ENCODE results near the gene LCN2. TPM values are rescaled to one million over a fixed set of nuclear protein-coding genes. Genes with fewer than 3 reads are reported as not detected.
"Not testable (repeated sequence)": the region's sequence is repeated elsewhere in the genome, so short reads cannot be mapped to it uniquely, and the experiment has no call there.

The LCN2 gene
- polyA plus RNA-seq, 10 donors: 0.16 to 1.3 (median 0.68) TPM

DNA sequence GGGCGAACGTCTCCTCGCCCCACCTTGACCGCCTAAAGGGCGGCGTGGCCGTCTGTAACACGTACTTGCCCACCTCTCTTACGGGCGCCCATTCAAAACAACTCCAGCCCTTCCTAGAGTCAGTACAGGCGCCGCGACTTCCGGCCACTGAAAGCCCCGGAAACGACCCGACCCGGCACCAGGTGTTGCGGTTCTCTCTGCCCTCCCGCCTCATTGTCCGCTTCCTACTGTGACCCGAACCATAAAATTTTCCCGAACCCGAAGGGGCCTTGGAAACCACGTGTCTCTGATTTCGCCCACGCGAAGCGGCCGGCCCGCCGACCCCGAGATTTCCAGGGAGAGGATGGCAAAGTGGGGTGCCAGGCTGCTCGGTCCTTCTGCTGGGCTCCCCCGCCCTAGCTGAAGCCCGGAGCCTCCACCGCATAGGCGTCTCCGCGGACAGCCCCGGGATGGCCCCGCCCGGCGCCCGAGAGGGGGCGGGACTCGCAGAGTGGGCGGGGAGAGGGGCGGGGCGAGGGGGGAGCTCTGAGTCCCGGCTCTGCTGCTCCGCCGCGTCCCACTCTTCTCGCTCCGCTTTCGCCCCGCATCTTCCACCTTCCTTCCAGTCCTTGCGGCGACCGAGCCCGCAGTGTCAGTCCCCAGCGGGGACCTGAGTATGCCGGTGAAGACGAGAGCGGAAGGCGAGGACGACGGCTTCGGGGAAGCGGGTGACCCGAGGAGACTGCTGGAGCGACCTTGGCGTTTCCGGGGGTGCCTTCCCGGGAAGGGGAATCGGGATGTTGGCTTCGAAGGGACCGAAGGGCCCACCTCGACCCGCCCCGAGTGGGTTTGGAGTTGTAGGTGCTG, 21.0 kb upstream of the LCN2 start:
- peak; percentile 94 to 98 (median 95) for DNase-seq

DNA sequence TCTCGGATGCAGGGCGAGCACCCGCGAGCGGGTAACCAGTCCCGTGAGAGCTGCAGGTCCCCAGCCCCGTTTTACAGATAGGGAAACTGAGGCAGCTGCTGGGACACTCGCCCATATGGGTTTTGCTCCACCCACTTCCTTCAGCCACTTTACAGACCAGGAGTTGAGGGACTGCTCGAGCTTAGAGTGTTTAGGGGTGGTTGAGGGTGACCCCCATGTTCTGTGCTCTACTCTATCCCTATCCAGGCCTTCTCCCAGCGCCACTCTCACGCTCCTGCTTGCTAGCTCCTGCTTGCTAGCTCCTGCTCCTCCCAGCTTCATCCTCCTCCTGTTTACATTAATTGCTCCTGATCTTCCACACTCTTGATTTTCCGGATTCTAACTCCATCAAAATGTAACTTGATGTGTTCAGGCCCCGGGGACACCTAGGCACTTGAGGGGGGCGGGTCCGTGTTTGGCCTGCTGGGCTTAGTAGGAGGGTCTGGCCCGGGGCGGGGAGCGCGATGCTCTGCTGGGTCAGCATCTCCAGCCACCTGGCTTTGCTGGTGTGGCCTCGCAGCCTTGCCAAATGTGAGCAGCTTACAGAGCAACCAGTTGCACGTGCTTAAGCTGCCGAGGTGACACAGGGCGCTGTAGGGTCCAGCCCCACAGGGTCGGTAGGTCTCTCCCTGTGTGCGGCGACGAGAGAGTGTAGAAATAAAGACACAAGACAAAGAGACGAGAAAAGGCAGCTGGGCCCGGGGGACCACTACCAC, 20.2 kb upstream of the LCN2 start:
- peak in 1 of 3 donors; percentile 39 for DNase-seq

DNA sequence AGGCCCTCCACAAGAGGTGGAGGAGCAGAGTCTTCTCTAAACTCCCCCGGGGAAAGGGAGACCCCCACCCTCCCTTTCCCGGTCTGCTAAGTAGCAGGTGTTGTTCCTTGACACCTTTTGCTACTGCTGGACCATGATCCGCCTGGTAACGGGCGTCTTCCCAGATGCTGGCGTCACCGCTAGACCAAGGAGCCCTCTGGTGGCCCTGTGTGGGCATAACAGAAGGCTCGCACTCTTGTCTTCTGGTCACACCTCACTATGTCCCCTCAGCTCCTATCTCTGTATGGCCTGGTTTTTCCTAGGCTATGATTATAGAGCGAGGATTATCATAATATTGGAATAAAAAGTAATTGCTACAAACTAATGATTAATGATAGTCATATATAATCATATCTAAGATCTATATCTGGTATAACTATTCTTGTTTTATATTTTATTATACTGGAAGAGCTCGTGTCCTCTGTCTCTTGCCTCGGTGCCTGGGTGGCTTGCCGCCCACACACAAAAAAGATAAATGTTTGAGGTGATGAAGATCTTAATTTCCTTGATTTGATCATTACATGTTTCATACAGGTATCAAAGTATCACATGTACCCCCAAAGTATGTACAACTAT, 19.2 kb upstream of the LCN2 start:
- not testable (repeated sequence) for DNase-seq

DNA sequence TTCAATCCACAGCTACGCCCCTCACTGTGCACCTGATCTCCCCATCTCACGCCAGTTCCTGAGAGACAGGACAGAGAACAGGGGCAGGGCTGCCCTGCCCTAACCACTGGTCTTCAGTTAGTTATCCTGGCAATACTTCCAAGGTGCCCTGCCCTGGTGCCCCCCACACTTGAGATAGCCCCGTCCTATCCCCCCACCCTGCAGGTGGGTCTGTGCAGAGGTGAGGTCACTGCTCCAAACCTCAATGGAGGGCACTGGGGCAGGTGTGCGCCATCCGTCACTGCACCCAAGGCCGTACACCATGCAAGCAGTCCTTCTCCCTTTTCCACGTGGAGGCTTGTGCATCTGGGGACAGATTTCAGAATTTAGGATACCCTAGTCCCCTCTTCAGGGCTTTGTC, 18.6 kb upstream of the LCN2 start:
- DNase-seq: not testable (repeated sequence)

DNA sequence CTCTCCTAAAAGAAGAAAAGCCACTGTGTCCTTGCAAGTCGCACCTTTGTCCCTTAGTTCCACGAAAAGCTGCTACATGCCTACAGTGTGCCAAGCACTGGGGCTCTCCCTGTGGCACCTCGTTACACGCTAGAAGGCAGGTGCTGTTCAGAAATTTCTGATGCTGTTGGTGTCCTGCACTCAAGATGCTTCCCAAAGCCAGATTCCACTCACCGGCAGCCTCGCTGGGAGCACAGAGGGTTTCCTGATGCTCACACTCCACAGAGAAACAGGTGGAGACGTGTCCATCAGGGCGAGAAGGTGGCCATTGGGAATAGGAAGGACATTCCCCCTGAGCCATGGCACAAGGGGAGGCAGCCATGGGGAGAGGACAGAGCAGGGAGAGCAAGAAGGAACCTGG, 17.9 kb upstream of the LCN2 start:
- not testable (repeated sequence) for DNase-seq

DNA sequence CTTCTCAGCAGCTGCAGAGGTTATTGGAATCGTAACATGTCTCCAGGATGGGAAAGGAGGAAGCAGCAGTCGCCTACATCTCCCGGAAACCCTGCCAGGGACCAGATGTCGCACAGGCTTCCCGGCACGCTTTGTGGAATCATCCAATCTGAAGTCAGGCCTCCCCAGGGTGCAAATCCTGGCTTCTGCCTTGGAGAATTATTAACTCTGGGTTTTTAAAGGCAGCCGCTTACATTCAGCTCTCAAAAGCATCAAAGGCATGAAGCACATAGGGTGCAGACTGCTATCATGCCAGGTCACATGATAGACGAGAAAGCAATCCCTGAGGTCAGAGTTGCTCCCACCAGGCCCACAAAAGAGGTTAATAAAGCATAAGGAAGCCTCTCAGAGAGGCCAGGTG, 17.1 kb upstream of the LCN2 start:
- DNase-seq: peak in 2 of 3 donors; percentile 65 to 82

DNA sequence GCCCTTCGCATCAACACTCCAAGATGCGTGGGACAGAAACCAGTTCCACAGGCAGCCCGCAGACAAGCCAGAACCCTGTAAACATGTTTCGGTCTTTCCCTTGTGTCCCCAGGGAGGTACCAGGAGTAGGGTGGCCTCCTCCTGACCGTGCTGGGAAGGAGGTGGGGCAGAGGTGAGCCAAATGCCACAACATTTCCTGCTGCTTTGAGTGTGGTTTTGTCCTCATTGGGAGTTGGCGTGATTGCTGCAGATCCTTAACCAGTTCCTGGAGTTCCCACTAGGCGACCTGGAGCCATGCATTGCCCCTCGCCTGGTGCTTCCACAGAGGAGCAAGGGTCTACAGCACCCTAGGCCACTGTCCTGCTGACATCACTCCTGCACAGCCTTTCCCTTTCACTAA, 13.7 kb upstream of the LCN2 start:
- DNase-seq: not testable (repeated sequence)

DNA sequence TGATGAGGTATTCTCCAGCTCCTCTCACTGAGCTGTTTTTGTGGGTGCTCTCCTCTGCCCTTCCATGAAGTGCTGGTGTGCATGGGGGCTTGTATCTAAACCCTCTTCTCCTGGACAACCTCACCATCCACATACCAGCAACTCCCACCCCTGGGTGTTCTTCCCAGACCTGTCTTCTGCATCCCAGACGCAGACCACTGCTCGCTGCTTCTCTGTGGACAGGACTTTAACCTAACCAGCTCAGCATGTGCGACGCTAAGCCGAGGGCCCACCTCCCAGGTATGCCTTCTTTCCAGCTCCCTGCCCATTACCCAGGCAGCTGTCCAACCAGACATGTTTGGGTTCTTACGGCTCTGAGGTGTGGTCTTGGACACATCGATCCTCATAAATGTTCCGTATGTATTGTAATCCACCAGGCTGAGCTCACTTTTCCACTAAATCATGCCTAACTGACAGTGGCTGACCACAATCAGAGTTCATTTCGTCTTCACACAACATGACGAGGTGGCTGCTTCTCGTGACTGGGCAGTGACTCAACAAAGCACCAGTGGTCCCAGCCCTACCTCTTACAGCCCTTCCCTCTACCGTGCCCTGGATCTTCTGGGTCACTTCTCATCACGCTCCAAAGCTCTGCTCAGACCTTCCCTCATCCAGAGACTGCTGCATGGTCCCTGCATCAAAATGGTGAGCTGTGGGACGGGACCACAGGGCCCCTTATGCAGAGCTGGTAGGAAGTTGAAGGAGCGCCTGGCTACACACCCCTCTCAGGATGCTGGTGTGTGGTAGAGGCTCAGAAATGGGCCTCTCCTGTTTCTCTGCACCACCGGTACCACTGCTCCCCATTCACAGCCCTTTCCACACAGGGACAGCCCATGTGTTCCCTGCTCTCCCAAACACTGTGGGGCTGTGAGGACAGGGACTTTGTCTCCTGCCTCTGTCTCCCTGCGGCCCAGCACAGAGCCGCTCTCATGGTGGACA, 12.1 kb upstream of the LCN2 start:
- DNase-seq: peak in 1 of 3 donors; percentile 37

DNA sequence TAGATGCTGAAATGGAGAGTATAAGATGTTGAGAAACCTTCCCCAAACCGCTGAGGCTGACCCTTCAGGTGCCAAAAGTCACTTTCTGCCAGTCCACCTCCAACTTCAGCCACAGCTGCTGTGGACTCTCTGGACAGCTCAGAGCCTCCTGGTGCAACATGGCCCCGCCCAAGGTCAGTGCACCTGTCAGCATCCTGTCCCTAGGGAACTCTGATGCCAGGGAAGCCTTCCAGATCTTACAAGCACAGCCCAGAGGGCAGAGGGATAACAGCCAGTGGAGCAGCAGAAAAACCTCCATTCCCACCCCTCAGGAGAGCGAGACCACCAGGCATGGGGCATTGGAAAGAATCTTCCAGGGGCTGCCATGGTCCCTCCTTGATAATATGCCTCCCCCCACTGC, 11.3 kb upstream of the LCN2 start:
- no peak for DNase-seq

DNA sequence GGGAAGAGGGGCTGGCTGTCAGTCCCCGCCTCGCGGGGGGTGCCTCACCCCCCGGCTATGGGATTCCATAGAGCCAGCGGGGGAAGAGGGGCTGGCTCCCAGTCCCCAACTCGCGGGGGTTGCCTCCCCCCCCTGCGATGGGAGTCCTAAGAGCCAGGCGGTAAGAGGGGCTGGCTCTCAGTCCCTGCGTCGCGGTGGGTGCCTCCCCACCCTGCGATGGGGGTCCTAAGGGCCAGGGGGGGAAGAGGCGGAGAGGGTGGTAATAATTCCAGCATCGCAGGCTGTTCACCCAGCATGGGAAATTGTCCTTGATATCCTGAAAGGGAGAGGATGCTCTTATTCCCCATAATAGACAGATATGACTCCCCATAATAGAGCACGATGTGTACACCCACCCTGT, 9.6 kb upstream of the LCN2 start:
- DNase-seq: no peak

DNA sequence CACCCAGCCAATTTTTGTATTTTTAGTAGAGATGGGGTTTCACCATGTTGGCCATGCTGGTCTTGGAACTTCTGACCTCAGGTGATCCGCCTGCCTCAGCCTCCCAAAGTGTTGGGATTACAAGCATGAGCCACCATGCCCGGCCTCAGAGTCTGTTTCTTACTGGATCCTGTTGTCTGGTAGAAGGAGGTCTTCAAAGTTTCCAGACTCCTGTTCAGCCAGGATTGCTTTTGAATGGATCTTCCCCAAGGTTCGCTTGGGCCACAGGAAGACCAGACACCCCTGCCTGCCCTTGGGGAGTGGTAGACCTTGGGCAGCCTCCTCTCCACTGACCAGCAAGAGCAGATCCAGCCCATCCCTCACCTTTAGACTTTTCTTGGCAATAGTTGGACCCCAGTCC, 7.6 kb upstream of the LCN2 start:
- DNase-seq: no peak

DNA sequence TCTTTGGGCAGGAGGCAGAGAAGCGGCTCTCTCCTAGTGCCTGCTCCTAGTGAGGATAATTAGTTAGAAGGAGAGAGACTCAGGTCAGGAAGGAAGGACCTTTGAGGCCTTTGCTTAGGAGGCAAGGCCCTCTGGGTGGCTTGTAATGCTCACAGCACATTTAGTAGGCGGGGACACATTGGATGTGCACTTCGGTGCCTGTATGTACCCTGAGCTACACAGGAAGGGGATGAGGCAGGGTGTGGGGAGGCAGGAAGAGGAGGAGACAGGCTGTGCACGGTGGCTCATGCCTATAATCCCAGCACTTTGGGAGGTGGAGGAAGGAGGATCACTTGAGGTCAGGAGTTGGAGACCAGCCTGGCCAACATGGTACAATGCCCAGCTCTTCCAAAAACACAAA, 7.2 kb upstream of the LCN2 start:
- no peak for DNase-seq

DNA sequence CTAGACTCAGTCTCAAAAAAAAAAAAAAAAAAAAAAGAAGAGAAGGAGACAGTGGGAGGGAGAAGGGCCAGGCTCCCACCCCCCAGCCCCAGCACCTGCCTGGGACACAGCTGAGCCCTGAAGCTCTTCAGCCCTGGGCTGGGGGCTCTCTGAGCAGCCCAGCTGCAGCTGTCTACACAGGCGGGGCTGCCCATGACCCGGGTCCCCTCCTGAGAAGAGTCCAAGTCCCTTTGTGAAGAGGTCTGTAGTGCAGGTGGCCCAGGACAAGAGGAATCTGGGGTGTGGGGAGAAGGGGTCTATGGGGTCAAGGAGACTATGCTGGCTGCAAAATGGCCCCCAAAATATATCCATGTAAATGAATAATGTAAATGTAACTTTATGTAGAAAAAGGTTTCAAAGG, 6.7 kb upstream of the LCN2 start:
- DNase-seq: no peak

DNA sequence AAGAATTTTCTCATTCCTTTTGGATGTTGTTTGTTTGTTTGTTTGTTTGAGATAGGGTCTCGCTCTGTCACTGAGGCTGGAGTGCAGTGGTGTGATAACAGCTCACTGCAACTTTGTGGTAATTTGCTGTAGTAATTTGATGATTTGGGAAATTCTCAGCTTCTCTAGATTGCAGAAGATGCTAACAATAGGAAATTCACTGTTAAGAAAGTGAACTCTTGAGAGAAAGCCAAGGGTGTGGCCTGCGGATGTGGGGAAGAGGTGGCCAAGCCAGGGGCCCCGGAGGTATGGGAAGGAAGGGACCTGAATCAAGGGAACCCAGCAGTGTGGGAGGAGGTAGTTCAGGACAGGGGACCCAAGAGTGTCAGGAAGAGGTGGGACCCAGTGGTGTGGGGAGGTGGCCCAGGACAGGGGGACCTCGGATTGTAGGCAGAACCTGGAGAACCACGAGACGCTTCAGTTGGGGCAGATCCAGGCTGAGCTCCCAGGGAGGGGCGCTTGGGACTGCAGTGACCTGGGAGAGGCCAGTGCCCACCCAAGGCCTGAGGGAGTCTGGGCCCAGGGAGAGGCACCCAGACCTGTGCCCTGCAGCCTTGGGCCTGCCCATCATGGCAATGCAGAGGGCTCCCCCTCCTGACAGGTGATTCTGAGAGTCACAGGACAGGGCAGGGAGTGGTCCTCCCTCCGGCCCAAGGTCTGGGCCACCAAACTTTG, 5.6 kb upstream of the LCN2 start:
- DNase-seq: peak in 1 of 3 donors; percentile 43

DNA sequence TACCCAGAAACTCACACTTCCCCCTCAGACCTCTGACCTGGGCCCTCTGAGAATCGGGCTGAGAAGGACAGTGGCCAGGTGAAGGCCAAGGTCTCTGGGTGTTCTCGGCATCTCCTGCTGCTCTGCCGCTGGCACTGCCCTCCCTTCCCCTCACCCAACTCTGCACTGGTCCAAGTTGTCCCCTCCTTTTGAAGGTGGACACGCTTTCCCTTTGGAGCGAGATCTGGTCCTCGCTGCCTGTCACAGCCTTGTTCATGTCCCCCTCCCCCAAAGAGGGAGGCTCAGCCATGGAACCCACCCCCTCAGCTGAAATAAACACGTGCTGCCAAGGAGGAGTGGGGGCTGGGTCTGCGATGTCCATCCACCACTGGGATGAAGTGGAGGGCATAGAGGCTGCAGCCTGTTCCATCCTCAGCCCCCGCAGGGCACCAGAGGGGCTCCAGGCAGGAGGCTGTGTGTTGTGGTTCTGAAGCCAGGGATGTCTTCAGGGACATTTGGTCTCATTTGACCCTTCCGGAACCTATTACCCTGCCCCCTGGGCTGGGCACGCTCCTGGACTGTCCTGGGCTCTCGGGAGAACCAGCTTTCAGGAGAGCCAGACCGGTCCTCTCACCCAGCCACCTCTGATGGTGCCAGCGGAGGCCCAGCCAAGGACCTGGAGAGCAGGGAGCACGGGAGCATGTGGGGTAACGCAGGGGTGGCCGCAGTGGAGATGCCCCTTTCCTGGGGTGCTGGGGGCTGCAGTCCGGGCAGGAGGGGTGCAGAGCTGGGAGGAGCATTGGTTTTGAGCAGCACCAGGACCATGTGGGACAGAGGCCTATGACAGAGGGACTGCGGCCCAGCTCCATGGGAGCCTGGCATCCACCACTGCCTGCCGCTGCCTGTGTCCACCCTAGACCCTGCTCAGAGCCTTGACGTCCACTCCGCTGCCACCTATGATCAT, 4.7 kb upstream of the LCN2 start:
- DNase-seq: no peak

DNA sequence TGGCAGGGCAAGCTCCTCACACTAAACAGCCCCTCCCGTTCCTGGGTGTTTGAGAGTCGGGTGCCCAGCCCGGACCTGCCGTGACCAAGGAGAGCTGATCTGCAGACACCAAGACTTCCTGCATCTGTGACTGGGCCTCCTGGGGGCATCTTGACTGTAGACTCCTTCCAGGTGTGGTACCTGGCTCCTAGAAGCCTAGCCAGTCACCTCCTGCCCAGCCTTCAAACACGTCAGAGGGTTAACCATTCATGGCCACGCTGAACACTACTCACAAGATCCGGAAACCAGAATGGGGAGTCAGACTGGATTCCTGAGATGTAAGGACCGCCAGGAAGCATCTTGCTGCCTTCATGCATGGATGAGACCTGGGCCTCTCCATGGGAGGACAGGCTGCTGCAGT, 3.7 kb upstream of the LCN2 start:
- no peak for DNase-seq

DNA sequence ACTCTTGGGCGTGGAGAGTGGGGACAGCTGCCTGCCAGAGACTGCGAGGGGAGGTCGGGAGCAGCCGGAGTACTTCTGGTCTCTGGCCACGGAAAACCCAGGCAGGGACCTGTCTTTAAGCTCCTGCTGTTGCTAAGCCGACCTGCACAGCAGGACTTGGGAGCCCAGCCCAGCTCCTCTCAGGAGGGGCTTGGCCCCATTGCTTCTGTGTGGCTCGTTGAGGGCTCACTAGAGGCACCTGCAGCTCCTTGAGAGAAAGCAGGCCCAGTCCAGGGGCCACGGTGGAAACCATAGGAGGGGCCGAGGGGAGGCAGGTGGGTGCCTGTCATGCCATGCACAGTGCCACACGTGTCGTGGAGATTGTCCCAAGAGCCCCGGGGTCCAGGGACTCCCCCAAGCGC, 3.3 kb upstream of the LCN2 start:
- no peak for DNase-seq

DNA sequence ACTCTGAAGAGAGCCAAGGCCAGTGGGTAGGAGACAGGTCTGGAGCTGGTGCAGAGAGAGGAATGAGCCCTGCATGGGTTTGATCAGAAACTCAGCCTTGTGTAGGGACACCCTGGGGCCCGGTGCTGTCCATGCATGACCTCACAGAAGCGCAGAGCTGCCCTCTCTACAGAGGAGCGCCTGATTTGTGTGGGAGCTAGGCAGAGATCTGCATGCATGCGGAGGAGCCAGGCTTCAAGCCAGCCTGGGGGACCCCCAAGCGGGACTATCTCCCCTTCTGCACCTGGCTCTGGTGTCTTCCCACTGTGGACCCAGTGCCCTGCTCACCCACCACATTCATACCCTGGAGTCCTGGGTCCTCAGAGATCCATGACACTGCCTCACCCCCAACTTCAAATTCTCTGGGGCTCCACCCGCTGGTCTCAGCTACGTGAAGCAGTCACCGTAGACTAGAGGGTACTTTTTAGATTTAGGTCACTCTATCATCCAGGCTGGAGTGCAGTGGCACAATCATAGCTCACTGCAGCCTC, 2.6 kb upstream of the LCN2 start:
- no peak for DNase-seq

DNA sequence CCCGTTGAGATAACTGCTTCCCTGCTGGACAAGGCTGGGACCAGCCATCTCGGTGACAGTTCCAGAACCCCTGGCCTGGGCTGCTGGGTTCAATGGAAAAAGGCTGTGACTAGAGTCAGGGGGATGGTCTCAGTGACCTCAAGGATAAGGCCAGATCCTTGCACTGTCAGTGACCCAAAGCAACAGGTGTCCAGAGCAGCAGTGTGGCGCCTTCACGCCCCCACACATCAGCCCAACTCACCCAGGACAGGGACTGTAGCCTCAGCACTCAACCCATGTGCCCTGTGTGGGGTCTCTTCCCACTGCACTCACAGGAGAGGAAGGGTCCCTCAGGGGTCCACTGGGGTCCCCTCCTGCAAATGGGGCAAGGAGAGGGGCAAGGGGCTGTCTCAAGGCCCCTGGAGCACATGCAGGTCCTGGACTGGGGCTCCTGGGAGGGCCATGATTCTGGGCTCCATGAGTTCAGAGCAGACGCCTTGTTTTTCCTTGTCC, 698 bp upstream of the LCN2 start:
- DNase-seq: no peak
